ENCODE measurements around the gene ORAI3.

DNA sequence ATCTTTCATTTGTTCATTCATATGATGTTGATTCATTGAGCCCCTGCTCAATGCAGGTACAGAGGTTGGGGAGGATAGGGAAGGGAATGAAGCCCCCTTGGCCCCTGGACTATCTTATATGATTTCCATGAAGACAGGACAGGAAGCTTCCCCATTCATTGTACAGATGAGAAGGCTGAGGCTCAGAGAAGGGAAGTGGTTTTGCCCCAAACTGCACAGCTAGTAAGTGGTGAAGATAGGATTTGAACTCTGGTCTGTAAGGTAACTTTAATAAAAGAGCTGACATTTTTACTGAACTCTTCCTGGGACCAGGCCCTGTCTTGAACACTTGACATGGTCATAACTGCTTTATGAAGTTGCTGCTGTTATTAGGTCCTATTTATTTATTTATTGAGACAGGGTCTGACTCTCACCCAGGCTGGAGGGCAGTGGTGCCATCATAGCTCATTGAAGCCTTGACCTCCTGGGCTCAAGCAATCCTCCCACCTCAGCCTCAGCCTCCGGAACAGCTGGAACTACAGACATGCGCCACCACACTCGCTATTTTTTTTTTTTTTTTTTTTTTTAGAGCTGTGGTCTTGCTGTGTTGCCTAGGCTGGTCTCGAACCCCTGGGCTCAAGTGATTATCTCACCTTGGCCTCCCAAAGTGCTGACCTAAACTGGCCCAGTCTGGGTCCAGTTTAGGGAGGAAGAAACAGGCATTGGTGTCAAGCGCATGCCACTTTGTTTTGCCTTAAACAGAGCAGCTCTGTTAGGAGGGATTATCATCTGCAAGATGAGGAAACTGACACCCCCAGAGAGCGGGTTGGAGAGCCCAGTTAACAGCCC, 47.5 kb upstream of the ORAI3 start:
- no peak for TF ChIP-seq POLR2A (IDR thresholded peaks at IDR 0.05)
- TF ChIP-seq POLR2AphosphoS5 (IDR thresholded peaks at IDR 0.05; ENCODE audit: insufficient read depth in 1 of 2, low read depth in 1 of 2): no peak

All from vagina (tissue), 2 donors.